GM23338 (cell line): ENCODE results near the gene VSIG4. TPM values are rescaled to one million over a fixed set of nuclear protein-coding genes. Genes with fewer than 3 reads are reported as not detected.

ENCODE experiments used
- ATAC-seq: fragments of 200-7000 bp; cut with Tn5 transposase; 3 replicates; pipeline ENCODE4 v1.9.1; 2020
- DNase-seq: peaks from one replicate; pipeline ENCODE4 v3.0.0-alpha.2; 2015; ENCODE audit warnings: low spot score
- H2AFZ ChIP-seq: fragments of 200-600 bp; sonication (generic); 2 replicates; pipeline ENCODE4 v1.8.0; 2016; ENCODE audit warnings: antibody characterized with exemption, mild to moderate bottlenecking, moderate library complexity
- H3F3A ChIP-seq: fragments of 200-600 bp; sonication (generic); replicated peaks from 2 replicates; pipeline ENCODE4 v1.8.0; 2017; ENCODE audit warnings: antibody characterized with exemption, mixed run types, low read depth
- H3K27ac ChIP-seq: fragments of 200-600 bp; sonication (generic); 2 replicates; pipeline ENCODE4 v1.6.1; 2016; ENCODE audit warnings: low read depth
- H3K27me3 ChIP-seq: fragments of 200-600 bp; sonication (generic); 2 replicates; pipeline ENCODE4 v1.8.0; 2016; ENCODE audit warnings: mild to moderate bottlenecking, mixed run types, moderate library complexity; ENCODE audit not compliant: insufficient read depth
- H3K36me3 ChIP-seq: fragments of 200-600 bp; sonication (generic); 2 replicates; pipeline ENCODE4 v1.8.0; 2016; ENCODE audit warnings: mild to moderate bottlenecking; ENCODE audit not compliant: insufficient read depth
- H3K4me1 ChIP-seq: fragments of 200-600 bp; sonication (generic); 2 replicates; pipeline ENCODE4 v1.8.0; 2016; ENCODE audit warnings: mild to moderate bottlenecking, moderate library complexity; ENCODE audit not compliant: insufficient read depth
- H3K4me2 ChIP-seq: fragments of 200-600 bp; sonication (generic); 2 replicates; pipeline ENCODE4 v1.7.1; 2017; ENCODE audit warnings: mixed run types
- H3K4me3 ChIP-seq: fragments of 200-600 bp; sonication (generic); 2 replicates; pipeline ENCODE4 v1.6.1; 2016; ENCODE audit warnings: mixed run types
- H3K79me2 ChIP-seq: fragments of 200-600 bp; sonication (generic); replicated peaks from 2 replicates; pipeline ENCODE4 v1.8.0; 2017; ENCODE audit warnings: mild to moderate bottlenecking; ENCODE audit not compliant: insufficient read depth
- H3K9me2 ChIP-seq: fragments of 200-600 bp; sonication (generic); 2 replicates; pipeline ENCODE4 v1.8.0; 2017; ENCODE audit not compliant: insufficient read depth
- H4K20me1 ChIP-seq: fragments of 200-600 bp; sonication (generic); replicated peaks from 2 replicates; pipeline ENCODE4 v1.8.0; 2017; ENCODE audit warnings: mild to moderate bottlenecking; ENCODE audit not compliant: insufficient read depth
- H3K27ac Mint-ChIP-seq: 2 replicates; pipeline ENCODE4 v1.8.0; 2020; ENCODE audit warnings: inconsistent platforms, mild to moderate bottlenecking, moderate library complexity, mixed read lengths
- H3K27me3 Mint-ChIP-seq: 3 replicates; pipeline ENCODE4 v1.8.0; 2022; ENCODE audit warnings: low read depth, mild to moderate bottlenecking, moderate library complexity, mixed read lengths, inconsistent platforms; ENCODE audit not compliant: insufficient read depth, poor library complexity
- H3K36me3 Mint-ChIP-seq: 3 replicates; pipeline ENCODE4 v1.8.0; 2021; ENCODE audit warnings: low read depth, mild to moderate bottlenecking, inconsistent platforms, moderate library complexity, mixed read lengths
- H3K4me1 Mint-ChIP-seq: 3 replicates; pipeline ENCODE4 v1.8.0; 2020; ENCODE audit warnings: mild to moderate bottlenecking, inconsistent platforms, mixed read lengths
- H3K4me3 Mint-ChIP-seq: 3 replicates; pipeline ENCODE4 v1.8.0; 2021; ENCODE audit warnings: moderate library complexity, mild to moderate bottlenecking, inconsistent platforms, mixed read lengths
- H3K9me3 Mint-ChIP-seq: 3 replicates; pipeline ENCODE4 v1.8.0; 2020; ENCODE audit warnings: moderate library complexity, mild to moderate bottlenecking, inconsistent platforms, mixed read lengths
- CREB1 ChIP-seq: fragments of 250-450 bp; sonication (Bioruptor Pico); IDR thresholded peaks from 2 replicates; pipeline ENCODE4 v1.5.0; 2020; ENCODE audit warnings: low read depth, mild to moderate bottlenecking, moderate library complexity
- ETS1 ChIP-seq: IDR thresholded peaks from 2 replicates; pipeline ENCODE4 v1.6.1; 2016; ENCODE audit warnings: antibody characterized with exemption
- EZH2 ChIP-seq: fragments of 200-600 bp; sonication (generic); IDR thresholded peaks from one replicate; pipeline ENCODE4 v1.8.0; 2017; ENCODE audit warnings: antibody characterized with exemption, mild to moderate bottlenecking, low read depth; ENCODE audit not compliant: unreplicated experiment
- EZH2phosphoT487 ChIP-seq: fragments of 200-600 bp; sonication (generic); IDR thresholded peaks from one replicate; pipeline ENCODE4 v1.8.1; 2018; ENCODE audit warnings: antibody characterized with exemption; ENCODE audit not compliant: unreplicated experiment
- JUNB ChIP-seq: IDR thresholded peaks from one replicate; pipeline ENCODE4 v1.6.1; 2016; ENCODE audit warnings: antibody characterized with exemption; ENCODE audit not compliant: unreplicated experiment
- STAT1 ChIP-seq: IDR thresholded peaks from one replicate; pipeline ENCODE4 v1.6.1; 2016; ENCODE audit warnings: antibody characterized with exemption; ENCODE audit not compliant: unreplicated experiment
- ZNF114 ChIP-seq: fragments of 250-450 bp; sonication (Bioruptor Pico); IDR thresholded peaks from 2 replicates; pipeline ENCODE4 v1.5.0; 2020; ENCODE audit warnings: mild to moderate bottlenecking, moderate library complexity
- polyA plus RNA-seq: library from polyadenylated mRNA; unstranded; fragments of >200 nt; fragmentation: Nextera tagmentation; extraction: Ambion mirVana; gene quantifications from 2 replicates; pipeline ENCODE4 v1.2.1, GENCODE V29; 2016
- total RNA-seq: library from RNA; depleted of rRNA; stranded (reverse); fragments of >200 nt; shearing (Covaris generic); gene quantifications from 2 replicates; pipeline ENCODE4 v1.2.3, GENCODE V29; 2014
- TF ChIP-seq, protein P1 (sequence below), 2 experiments: fragments of 200-600 bp in 1 of 2; sonication (generic) in 1 of 2; conservative IDR thresholded peaks; 2 replicates each; pipeline versions ENCODE4 v1.5.1 to v1.6.1; 2016 to 2017; ENCODE audit warnings: antibody characterized with exemption in 2 of 2, low read depth in 2 of 2, mild to moderate bottlenecking in 2 of 2, moderate library complexity in 1 of 2
- TF ChIP-seq, protein P2 (sequence below): IDR thresholded peaks from one replicate; pipeline ENCODE4 v1.6.1; 2018; ENCODE audit warnings: antibody characterized with exemption; ENCODE audit not compliant: unreplicated experiment

The VSIG4 gene
- total and polyA plus RNA-seq, 2 experiments from 2014 or later = not detected

- Histone ChIP-seq H3K36me3 (no peaks in the 10 kb centered on the region), H3K9me2 (no peaks in the 10 kb centered on the region), H3K27ac (no peak overlapping the region), H2AFZ (no peak overlapping the region), H3K4me1 (no peaks in the 10 kb centered on the region), H4K20me1 (no peaks in the 10 kb centered on the region), H3K4me2 (no peak overlapping the region), H3K4me3 (no peak overlapping the region), H3K79me2 (no peaks in the 10 kb centered on the region), H3K27me3 (no peaks in the 10 kb centered on the region), H3F3A (no peaks in the 10 kb centered on the region)
- Mint-ChIP-seq H3K36me3 (no peaks in the 10 kb centered on the region), H3K9me3 (no peaks in the 10 kb centered on the region; the same call in 2 of the 3 replicates), H3K4me3 (no peak overlapping the region), H3K4me1 (no peaks in the 10 kb centered on the region), H3K27me3 (peaks cover 2% of the 10 kb centered on the region), H3K27ac (no peak overlapping the region)
- DNase-seq (no peak), ATAC-seq (no peak)
- TF ChIP-seq JUNB (no peak), STAT1 (no peak)
- TF ChIP-seq, protein P1, sequence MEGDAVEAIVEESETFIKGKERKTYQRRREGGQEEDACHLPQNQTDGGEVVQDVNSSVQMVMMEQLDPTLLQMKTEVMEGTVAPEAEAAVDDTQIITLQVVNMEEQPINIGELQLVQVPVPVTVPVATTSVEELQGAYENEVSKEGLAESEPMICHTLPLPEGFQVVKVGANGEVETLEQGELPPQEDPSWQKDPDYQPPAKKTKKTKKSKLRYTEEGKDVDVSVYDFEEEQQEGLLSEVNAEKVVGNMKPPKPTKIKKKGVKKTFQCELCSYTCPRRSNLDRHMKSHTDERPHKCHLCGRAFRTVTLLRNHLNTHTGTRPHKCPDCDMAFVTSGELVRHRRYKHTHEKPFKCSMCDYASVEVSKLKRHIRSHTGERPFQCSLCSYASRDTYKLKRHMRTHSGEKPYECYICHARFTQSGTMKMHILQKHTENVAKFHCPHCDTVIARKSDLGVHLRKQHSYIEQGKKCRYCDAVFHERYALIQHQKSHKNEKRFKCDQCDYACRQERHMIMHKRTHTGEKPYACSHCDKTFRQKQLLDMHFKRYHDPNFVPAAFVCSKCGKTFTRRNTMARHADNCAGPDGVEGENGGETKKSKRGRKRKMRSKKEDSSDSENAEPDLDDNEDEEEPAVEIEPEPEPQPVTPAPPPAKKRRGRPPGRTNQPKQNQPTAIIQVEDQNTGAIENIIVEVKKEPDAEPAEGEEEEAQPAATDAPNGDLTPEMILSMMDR (conservative IDR thresholded peaks at IDR 0.05; ENCODE audit: low read depth in 2 of 2) = no peak
Observed at GRCh38 chrX:66043584-66043983, 3.7 kb upstream of the VSIG4 start.

GRCh38 chrX:66042307-66043077 is 2.6 kb upstream of the VSIG4 start:
- ATAC-seq = no peak
- Histone ChIP-seq H3F3A (no peaks in the 10 kb centered on the region), H3K4me3 (no peak overlapping the region), H3K4me2 (no peak overlapping the region), H2AFZ (no peak overlapping the region), H3K79me2 (no peaks in the 10 kb centered on the region), H3K9me2 (no peaks in the 10 kb centered on the region), H3K4me1 (no peaks in the 10 kb centered on the region), H4K20me1 (no peaks in the 10 kb centered on the region), H3K27me3 (no peaks in the 10 kb centered on the region), H3K36me3 (no peaks in the 10 kb centered on the region), H3K27ac (no peak overlapping the region)
- DNase-seq = no peak
- peaks cover 2% of the 10 kb centered on the region for H3K27me3 Mint-ChIP-seq
- no peak overlapping the region for H3K4me3 Mint-ChIP-seq
- no peaks in the 10 kb centered on the region; the same call in 2 of the 3 replicates for H3K9me3 Mint-ChIP-seq
- H3K27ac Mint-ChIP-seq = no peak overlapping the region
- H3K4me1 Mint-ChIP-seq = no peaks in the 10 kb centered on the region
- H3K36me3 Mint-ChIP-seq = no peaks in the 10 kb centered on the region
- TF ChIP-seq CREB1 = no peak
- TF ChIP-seq EZH2 = no peak
- TF ChIP-seq STAT1 = no peak
- TF ChIP-seq EZH2phosphoT487 = no peak
- no peak for TF ChIP-seq ETS1
- TF ChIP-seq ZNF114 (CRISPR knock-in tag) = no peak
- TF ChIP-seq, protein P2, sequence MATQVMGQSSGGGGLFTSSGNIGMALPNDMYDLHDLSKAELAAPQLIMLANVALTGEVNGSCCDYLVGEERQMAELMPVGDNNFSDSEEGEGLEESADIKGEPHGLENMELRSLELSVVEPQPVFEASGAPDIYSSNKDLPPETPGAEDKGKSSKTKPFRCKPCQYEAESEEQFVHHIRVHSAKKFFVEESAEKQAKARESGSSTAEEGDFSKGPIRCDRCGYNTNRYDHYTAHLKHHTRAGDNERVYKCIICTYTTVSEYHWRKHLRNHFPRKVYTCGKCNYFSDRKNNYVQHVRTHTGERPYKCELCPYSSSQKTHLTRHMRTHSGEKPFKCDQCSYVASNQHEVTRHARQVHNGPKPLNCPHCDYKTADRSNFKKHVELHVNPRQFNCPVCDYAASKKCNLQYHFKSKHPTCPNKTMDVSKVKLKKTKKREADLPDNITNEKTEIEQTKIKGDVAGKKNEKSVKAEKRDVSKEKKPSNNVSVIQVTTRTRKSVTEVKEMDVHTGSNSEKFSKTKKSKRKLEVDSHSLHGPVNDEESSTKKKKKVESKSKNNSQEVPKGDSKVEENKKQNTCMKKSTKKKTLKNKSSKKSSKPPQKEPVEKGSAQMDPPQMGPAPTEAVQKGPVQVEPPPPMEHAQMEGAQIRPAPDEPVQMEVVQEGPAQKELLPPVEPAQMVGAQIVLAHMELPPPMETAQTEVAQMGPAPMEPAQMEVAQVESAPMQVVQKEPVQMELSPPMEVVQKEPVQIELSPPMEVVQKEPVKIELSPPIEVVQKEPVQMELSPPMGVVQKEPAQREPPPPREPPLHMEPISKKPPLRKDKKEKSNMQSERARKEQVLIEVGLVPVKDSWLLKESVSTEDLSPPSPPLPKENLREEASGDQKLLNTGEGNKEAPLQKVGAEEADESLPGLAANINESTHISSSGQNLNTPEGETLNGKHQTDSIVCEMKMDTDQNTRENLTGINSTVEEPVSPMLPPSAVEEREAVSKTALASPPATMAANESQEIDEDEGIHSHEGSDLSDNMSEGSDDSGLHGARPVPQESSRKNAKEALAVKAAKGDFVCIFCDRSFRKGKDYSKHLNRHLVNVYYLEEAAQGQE = no peak
- TF ChIP-seq, protein P1 (conservative IDR thresholded peaks at IDR 0.05; ENCODE audit: low read depth in 2 of 2) = no peak
